Cardiac septum (tissue), 1 donor: ENCODE data around the gene FBXO11. TPM values are rescaled to one million over a fixed set of nuclear protein-coding genes. Genes with fewer than 3 reads are reported as not detected.

Source experiments
- DNase-seq: peaks from one replicate; pipeline ENCODE4 v3.0.0-alpha.2; 2020; ENCODE audit warnings: low spot score
- intact Hi-C: fragments of 100-400 bp; cut with DNase I; formaldehyde crosslinking; loops from one replicate; pipeline ENCODE4 v1.14.0; 2022
- total RNA-seq: library from RNA; stranded (reverse); fragmentation: NEBNext Ultra II Directional; extraction: Animal tissue kit (Norgen Biotek cat#: 25700); gene quantifications from one replicate; pipeline ENCODE4 v1.2.1, GENCODE V29; 2021
- donor health status: DM: no; HTN: no; CAD: no.

Gene FBXO11
- total RNA-seq, 1 donor from 2014 or later, result 36.8 TPM

DNA sequence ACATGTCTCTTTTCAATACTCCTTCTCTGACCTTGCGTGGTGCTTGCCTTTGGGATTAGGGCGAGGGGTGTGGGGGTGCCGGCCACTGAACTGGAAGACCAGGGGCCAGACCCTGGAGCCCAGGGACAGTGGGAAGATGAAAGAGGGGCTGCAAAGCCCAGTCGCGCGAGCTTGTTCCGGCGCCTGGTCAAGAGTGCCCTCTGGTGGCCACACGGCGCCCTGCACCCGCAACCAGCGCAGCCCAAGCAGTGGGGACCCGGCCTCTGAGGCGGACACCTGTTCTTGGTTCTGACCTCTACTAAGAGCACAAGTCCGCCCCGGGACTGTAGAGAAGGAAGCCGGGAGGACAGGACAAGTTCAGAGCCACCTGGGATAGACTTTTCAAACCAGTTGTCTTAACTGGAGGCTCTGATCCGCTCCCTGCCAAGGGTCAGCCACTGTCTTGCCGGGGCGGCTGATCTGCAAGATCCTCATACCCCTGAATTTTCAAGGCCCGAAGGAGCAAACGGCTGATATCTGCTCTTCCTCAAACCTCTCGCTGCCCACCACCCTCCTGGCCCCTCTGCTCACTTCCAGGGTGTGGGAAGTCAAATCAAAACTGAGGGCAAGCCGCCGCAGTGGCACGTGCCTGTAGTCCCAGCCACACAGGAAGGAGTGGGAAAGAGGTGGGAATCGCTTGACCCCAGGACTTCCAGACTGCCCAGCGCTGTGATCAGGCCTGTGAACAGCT, 138.3 kb downstream of the FBXO11 start:
- peak; percentile 89 for DNase-seq
- intact Hi-C loops, result loop anchor here (2.0 kb wide), 1 partner anchor 331 kb away; no protein-coding TSS in a partner anchor

DNA sequence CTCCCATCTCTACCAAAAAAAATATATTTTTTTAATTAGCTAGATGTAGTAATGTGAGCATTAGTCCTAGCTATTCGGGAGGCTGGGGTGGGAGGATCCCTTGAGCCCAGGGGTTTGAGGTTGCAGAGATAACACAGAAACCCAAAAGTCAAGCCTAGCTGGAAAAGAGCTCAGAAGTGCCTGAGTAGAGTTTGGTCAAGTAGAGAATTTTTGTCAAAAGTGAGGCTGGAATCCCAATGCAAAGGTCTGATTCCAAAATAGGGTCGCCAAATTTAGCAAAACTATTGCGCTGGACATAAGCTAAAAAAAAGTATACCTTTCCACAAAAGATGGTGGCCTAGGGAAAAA, 138.8 kb downstream of the FBXO11 start:
- DNase-seq, result no peak
- intact Hi-C loops, result no loop called here

- intact Hi-C loops, result no loop called here
- no peak for DNase-seq
Observed at GRCh38 chr2:47751856-47752414, 154.4 kb downstream of the FBXO11 start.

GRCh38 chr2:47747878-47748277, 158.4 kb downstream of the FBXO11 start:
- DNase-seq, result no peak
- intact Hi-C loops, result no loop called here

- no peak for DNase-seq
- intact Hi-C loops, result no loop called here
Observed at GRCh38 chr2:47744074-47744473, 162.2 kb downstream of the FBXO11 start.

DNA sequence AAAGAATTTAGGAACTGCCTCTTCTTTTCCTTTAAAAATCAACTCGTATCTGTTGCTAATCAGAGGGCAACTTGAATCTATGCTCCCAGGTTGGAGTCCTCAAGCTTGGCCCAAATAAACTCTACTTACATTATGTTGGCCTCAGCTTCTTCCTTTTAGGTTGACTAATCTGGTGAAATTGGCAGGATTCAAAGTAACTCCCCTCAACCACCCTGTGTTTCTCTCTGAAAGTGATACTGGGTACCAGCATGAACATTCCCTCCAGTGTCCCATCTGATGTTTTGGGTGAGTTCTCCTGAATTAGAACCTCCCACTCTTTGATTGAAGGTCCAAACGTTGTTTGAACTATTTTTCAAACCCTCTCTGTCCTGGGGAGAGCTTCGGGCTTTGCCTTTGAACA, 164.7 kb downstream of the FBXO11 start:
- intact Hi-C loops, result no loop called here
- DNase-seq, result no peak

DNA sequence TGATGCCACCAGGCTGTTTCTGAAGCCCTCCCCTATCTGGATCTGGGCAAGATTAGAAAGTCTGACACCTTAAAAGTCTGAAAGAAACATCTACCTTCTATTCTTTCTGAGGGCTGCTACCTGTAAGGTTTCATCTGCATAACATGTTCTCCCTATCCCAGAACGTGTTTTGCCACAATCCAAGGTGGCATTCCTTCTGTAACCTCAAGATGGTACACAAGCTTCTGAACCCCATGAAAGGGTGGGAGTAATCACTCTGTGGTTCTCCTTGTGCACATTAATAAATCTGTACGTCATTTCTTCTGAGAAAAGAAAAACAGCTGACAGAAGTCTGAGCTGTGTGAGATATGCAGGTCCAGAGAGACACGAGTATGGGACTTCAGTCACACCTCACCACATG, 165.2 kb downstream of the FBXO11 start:
- DNase-seq, result no peak
- intact Hi-C loops, result no loop called here

Other genes with a start within 250 kb of the FBXO11 start
- gene MSH6, start 123.4 kb downstream of the FBXO11 start, total RNA-seq, result 22.0 TPM